Dendritic cell treated with granulocyte-macrophage colony-stimulating factor and Interleukin-4, amounts not matched to agents 40 ng/mL and 50 ng/mL, for 4 days (primary cell): Measurements from ENCODE around the gene OR6K3.
"Not testable (repeated sequence)": the region's sequence is repeated elsewhere in the genome, so short reads cannot be mapped to it uniquely, and the experiment has no call there.

ENCODE experiments used
- H3K27ac Mint-ChIP-seq: one replicate; pipeline ENCODE4 v1.8.0; 2022; ENCODE audit warnings: mild to moderate bottlenecking, mixed read lengths
- H3K27me3 Mint-ChIP-seq: one replicate; pipeline ENCODE4 v1.8.0; 2022; ENCODE audit warnings: mild to moderate bottlenecking, mixed read lengths
- H3K36me3 Mint-ChIP-seq: one replicate; pipeline ENCODE4 v1.8.0; 2022; ENCODE audit warnings: low read depth, mixed read lengths
- H3K4me1 Mint-ChIP-seq: one replicate; pipeline ENCODE4 v1.8.0; 2022; ENCODE audit warnings: low read depth, mixed read lengths
- H3K4me3 Mint-ChIP-seq: one replicate; pipeline ENCODE4 v1.8.0; 2022; ENCODE audit warnings: mild to moderate bottlenecking, moderate library complexity, mixed read lengths
- H3K9me3 Mint-ChIP-seq: one replicate; pipeline ENCODE4 v1.8.0; 2022; ENCODE audit warnings: mixed read lengths
- intact Hi-C: fragments of 100-400 bp; cut with micrococcal nuclease; formaldehyde crosslinking; loops from one replicate; pipeline ENCODE4 v1.15.0; 2022

Gene OR6K3

DNA sequence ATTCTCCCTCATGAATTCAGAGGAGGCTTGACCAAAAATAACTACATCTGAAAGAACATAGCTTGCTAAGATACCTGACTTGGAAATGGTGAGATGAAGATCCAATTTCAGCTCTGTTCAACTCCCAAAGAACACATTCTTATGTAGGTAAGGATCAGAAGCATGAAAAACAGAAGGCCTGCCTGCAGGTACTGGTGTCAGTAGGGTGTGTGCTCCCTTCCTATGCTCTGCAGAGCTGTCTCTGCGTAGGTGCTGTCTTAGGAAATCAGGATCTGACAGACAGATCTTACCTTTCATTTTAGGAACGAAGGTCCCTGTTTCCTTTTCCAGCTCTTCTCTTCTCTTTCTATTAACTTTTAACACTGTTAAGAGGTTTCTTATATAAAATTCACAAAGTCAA is 14.4 kb downstream of the OR6K3 start:
- intact Hi-C loops, result no loop called here
- Mint-ChIP-seq H3K4me1 (no peaks in the 10 kb centered on the region), H3K27me3 (no peaks in the 10 kb centered on the region), H3K36me3 (no peaks in the 10 kb centered on the region), H3K9me3 (no peaks in the 10 kb centered on the region), H3K27ac (no peak overlapping the region), H3K4me3 (no peak overlapping the region)

DNA sequence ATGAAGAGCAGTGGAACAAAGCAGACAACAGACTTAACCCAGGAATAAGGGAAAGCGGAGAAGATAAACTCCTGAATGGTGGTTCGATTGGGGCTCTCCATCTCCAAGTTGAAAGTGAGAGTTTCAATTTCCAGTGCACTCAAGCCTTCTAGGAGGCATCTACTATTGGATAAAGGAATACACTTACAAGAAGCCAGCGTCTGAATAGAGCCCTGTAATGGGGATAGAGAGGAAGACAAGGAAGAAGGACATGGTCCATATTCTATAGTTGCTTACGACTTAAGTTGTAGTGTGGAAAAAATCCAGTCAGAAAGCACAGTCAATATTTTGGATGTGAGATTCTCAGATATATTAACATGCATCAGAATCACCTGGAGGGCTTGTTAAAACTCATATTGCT is 20.0 kb downstream of the OR6K3 start, which contains the start of gene OR6K2:
Gene OR6K2, minus strand, starts transcription at position 101 of the 400 bp plus-strand sequence. Its CDS starts 0 bp downstream, at position 101.
- intact Hi-C loops, result no loop called here
- no peaks in the 10 kb centered on the region for H3K9me3 Mint-ChIP-seq

DNA sequence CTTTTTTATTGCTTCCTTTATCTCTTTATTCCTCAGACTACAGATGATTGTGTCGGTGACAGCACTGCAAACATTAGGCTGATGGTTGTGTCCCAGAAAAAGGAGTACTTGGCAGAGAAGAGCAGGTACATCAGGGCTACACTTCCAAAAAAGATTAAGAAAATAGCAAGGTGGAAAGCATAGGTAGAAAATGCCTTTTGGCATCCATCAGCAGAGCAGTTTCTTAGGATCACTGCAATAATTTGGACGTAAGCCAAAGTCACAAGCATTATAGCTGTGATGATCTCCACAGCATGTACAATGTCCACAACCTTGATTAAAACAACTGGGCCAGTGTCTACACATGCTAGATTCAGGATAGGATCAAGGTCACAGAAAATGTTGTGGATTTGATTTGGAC is 25.9 kb downstream of the OR6K3 start:
- intact Hi-C loops, result no loop called here
- Mint-ChIP-seq H3K9me3 (no peaks in the 10 kb centered on the region), H3K4me3 (no peak overlapping the region), H3K27me3 (no peaks in the 10 kb centered on the region), H3K36me3 (no peaks in the 10 kb centered on the region), H3K4me1 (no peaks in the 10 kb centered on the region), H3K27ac (no peak overlapping the region)

More for the DNA sequence above, 20.0 kb downstream of the OR6K3 start, which contains the start of gene OR6K2:
- Mint-ChIP-seq H3K27ac (no peak within 1 kb of the TSS), H3K27me3 (peaks cover 1% of the 10 kb centered on the region), H3K4me1 (no peaks in the 10 kb centered on the region), H3K36me3 (no peaks in the 10 kb centered on the region), H3K4me3 (no peak within 1 kb of the TSS)

DNA sequence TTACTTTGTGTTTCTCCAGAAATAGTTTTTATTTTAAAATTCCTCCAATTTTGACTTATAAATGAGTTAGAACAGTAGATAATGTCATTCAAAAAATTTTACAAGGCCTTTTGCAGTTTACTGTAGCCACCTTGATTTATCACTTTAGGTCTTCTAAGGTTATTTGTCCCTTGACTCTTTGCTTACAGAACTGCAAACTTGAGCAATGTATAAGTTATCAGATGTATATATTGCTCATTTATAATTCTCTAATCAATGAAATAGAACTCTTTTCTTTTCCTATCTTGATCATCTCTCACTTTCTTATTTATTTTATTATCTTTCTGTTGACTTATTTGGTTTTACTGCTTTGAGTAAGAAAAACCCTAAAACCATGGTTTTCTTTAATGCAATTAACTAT is 28.2 kb downstream of the OR6K3 start:
- H3K27ac Mint-ChIP-seq, result no peak overlapping the region
- H3K27me3 Mint-ChIP-seq, result no peaks in the 10 kb centered on the region
- intact Hi-C loops, result no loop called here
- H3K36me3 Mint-ChIP-seq, result no peaks in the 10 kb centered on the region
- no peak overlapping the region for H3K4me3 Mint-ChIP-seq
- no peaks in the 10 kb centered on the region for H3K4me1 Mint-ChIP-seq
- no peaks in the 10 kb centered on the region for H3K9me3 Mint-ChIP-seq

DNA sequence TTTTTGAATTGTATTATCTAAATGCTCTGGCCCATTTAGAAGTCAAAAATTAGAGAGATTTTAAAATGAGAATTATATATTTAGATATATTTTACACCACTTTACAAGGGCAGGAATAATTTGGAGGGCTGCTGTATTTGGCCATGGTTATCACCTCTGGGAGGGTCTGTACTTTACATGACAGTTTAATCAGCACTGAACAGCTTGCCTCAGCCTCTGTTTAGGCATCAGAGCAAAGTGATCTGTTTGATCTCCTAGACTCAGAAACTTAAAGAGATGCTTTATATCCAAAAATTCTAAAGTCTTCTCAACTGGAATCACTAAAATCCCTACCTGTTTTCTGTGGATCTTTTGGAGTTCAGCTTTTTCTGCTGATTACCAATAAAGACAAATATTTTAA is 28.6 kb downstream of the OR6K3 start:
- Mint-ChIP-seq H3K36me3 (no peaks in the 10 kb centered on the region), H3K27me3 (no peaks in the 10 kb centered on the region), H3K4me1 (no peaks in the 10 kb centered on the region), H3K27ac (no peak overlapping the region), H3K9me3 (no peaks in the 10 kb centered on the region), H3K4me3 (no peak overlapping the region)
- intact Hi-C loops, result no loop called here

DNA sequence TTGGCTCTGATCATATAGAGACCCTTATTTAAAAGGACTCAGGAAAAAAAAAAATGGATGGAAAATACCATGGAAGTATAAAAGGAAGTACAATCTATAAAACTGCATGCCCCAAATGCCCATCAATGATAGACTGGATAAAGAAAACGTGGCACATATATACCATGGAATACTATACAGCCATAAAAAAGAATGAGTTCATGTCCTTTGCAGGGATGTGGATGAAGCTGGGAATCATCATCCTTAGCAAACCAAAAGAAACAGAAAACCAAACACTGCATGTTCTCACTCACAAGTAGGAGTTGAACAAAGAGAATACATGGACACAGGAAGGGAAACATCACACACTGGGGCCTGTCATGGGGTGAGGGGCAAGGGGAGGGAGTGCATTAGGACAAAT is 29.4 kb downstream of the OR6K3 start:
- H3K27ac Mint-ChIP-seq, H3K4me3 Mint-ChIP-seq, intact Hi-C loops, H3K9me3 Mint-ChIP-seq, H3K27me3 Mint-ChIP-seq, H3K4me1 Mint-ChIP-seq, H3K36me3 Mint-ChIP-seq: not testable (repeated sequence)

DNA sequence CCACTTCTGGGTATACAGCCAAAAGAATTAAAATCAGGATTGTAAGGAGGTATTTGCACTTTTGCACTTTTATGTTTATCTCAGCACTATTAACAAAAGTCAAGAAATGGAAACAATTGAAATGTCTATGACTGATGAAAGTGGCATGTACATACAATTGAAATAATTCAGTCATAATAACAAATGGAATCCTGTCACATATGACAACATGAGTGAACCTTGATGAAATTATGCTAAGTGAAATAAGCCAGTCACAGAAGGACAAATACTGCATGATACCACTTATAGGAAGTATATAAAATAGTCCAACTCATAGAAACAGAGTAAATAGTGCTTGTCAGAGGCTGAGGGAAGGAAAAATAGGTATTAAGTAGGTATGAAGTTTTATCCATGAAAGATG is 30.6 kb downstream of the OR6K3 start:
- Mint-ChIP-seq H3K36me3 (no peaks in the 10 kb centered on the region), H3K27me3 (peaks cover 3% of the 10 kb centered on the region), H3K9me3 (no peaks in the 10 kb centered on the region), H3K27ac (no peak overlapping the region), H3K4me1 (no peaks in the 10 kb centered on the region), H3K4me3 (no peak overlapping the region)
- intact Hi-C loops, result no loop called here

DNA sequence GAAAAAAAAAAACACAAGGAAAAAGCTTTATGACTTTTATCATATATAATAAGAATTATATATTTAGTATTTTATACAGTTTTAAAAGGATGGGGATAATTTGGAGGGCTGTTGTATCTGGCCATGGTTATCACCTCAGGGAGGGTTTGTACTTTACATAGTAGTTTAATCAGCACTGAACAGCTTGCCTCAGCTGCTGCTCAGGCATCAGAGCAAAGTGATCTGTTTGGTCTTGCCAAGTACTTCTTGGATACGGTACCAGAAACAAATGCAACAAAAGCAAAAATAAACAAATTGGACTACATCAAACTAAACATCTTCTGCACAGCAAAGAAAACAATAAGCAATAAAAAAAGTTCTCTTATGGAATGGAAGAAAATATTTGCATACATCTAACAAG is 31.4 kb downstream of the OR6K3 start:
- peaks cover 3% of the 10 kb centered on the region for H3K27me3 Mint-ChIP-seq
- no peak overlapping the region for H3K27ac Mint-ChIP-seq
- H3K9me3 Mint-ChIP-seq, result no peaks in the 10 kb centered on the region
- intact Hi-C loops, result no loop called here
- no peaks in the 10 kb centered on the region for H3K36me3 Mint-ChIP-seq
- no peak overlapping the region for H3K4me3 Mint-ChIP-seq
- H3K4me1 Mint-ChIP-seq, result no peaks in the 10 kb centered on the region

DNA sequence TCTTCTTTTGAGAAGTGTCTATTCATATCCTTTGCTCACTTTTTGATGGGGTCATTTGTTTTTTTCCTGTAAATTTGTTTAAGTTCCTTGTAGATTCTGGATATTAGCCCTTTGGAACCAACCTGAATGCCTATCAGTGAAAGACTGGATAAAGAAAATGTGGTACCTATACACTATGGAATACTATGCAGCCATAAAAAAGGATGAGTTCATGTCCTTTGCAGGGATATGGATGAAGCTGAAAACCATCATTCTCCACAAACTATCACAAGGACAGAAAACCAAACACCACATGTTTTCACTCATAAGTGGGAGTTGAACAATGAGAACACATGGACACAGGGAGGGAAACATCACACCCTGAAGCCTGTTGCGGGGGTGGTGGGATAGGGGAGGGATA is 32.2 kb downstream of the OR6K3 start:
- H3K27me3 Mint-ChIP-seq, intact Hi-C loops, H3K27ac Mint-ChIP-seq: not testable (repeated sequence)

DNA sequence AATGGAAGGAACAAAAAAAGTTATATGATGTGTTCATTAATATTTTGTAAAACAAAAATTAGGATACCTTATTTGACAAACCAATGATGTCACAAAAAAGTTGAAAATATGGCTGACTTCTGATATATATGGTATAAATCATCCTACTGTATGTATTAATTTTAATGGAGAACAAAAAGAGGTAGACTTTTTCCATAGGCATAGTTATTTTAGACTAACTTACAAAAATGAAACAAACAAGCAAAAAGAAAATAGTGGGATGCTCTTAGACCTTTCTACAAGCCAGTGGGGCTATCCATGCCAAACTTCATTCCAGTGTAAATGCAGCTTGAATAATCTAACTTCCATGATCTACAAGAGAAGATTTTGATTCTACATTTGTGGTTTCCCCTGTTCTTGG is 33.5 kb downstream of the OR6K3 start:
- no peaks in the 10 kb centered on the region for H3K36me3 Mint-ChIP-seq
- H3K4me3 Mint-ChIP-seq, result no peak overlapping the region
- no peak overlapping the region for H3K27ac Mint-ChIP-seq
- no peaks in the 10 kb centered on the region for H3K4me1 Mint-ChIP-seq
- H3K9me3 Mint-ChIP-seq, result no peaks in the 10 kb centered on the region
- intact Hi-C loops, result no loop called here
- peaks cover 3% of the 10 kb centered on the region for H3K27me3 Mint-ChIP-seq

More for the DNA sequence above, 32.2 kb downstream of the OR6K3 start:
- H3K4me1 Mint-ChIP-seq, H3K9me3 Mint-ChIP-seq, H3K36me3 Mint-ChIP-seq, H3K4me3 Mint-ChIP-seq: not testable (repeated sequence)

DNA sequence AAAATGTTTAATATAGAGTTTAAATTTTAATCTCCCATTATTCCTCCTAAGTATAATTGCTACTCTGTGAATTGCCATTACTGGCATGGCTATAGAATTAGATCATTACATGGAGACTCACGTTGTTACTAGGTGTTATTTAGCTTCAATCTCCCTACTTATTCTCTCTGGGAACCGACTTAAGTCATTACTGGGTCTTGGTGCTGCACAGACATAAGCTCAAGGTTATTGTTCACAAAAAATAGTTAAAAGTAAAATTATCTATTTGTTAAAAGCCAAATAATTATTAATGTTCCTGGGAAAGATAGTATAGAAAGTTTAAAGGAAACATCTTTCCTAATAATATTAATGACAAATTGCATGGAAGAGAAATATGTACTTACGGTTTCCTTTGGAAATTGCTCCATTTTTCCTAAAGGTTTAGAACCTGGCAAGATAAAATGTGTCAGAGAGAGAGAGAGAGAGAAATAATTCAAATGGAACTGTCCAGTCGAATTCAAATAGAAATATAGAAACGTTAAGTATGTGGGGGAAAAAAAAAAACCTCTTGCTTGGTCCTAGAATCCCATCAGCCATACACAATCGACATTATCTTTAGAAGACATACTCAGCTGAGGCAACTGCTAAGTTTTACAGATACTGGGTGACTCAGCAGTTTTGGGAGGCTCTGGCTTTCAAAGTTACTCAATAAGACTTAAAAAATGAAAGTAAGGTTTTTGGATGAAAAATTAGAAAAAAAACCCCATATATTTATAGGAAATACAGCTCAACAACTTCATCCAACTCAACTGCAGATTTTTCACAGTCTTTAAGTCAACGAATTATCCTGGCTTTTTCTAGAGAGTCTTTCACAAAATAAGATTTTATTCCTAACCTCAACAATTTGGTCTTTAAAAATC is 34.2 kb downstream of the OR6K3 start, which contains the start of gene SPTA1:
Gene SPTA1, minus strand, starts transcription at position 605 of the 899 bp plus-strand sequence. Its CDS starts 198 bp downstream, at position 407.
- Mint-ChIP-seq H3K36me3 (no peaks in the 10 kb centered on the region), H3K27me3 (peaks cover 3% of the 10 kb centered on the region), H3K27ac (no peak within 1 kb of the TSS), H3K9me3 (no peaks in the 10 kb centered on the region), H3K4me1 (peaks cover 6% of the 10 kb centered on the region), H3K4me3 (no peak within 1 kb of the TSS)
- intact Hi-C loops, result no loop called here

DNA sequence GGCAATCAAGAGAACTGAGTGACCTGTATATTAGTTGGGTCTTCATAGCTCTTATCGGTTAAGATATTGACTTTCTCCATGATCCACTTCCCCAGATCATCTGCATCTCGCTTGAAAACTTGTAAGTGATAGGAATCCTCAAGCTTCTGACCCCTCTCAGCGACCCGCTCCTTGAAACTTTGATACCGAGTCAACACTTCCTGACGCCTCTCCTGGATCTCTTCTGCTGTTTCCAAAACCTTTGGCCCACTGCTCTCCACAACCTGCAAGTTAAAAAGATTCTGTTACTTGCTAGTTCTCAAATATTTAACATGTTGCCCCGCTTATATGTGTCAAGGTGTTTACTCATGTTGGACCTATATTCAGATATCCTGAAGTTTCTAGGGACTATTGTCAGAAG is 35.4 kb downstream of the OR6K3 start:
- Mint-ChIP-seq H3K4me3 (no peak overlapping the region), H3K9me3 (no peaks in the 10 kb centered on the region), H3K27ac (no peak overlapping the region), H3K36me3 (no peaks in the 10 kb centered on the region), H3K4me1 (peaks cover 9% of the 10 kb centered on the region), H3K27me3 (peaks cover 6% of the 10 kb centered on the region)
- intact Hi-C loops, result no loop called here

DNA sequence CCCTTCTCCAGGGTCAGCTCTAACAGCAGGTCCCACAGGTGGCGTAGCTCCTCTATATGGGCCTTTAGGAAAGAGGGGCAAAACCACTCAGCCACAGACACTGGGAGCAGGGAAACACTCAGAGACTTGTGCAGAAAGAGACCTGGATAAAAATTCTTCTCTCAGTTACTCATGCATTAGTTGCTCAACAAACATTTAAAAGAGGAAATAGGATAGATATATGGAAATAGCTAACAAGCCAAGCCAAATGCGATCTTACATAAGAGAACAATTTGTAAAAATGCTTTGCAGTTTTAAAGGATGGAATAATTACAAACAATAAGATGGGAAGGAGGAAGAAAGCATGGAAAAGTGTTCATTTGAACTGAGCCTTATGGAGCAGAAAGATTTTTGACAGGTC is 38.9 kb downstream of the OR6K3 start:
- Mint-ChIP-seq H3K4me3 (no peak overlapping the region), H3K4me1 (peaks cover 9% of the 10 kb centered on the region), H3K9me3 (no peaks in the 10 kb centered on the region), H3K27me3 (peaks cover 24% of the 10 kb centered on the region), H3K36me3 (no peaks in the 10 kb centered on the region), H3K27ac (no peak overlapping the region)
- intact Hi-C loops, result no loop called here

DNA sequence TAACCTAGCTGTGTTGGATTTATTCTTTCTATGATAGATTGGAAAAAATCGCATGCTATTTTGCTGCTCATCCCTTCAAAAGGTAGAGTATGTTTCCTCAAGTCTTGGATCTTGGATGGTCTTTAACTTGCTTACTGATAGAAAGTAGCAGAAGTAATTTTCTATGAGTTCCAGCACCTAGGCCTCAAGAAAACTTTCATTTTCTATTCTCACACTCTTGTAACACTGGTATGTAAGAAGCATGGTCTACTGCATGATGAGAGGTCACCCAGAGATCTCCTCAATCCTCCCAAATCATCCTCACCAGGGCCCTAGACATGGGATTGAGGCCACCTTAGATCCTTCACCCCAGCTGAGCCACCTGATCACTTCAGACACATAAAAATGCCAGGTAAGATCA is 41.2 kb downstream of the OR6K3 start:
- Mint-ChIP-seq H3K9me3 (no peaks in the 10 kb centered on the region), H3K4me3 (no peak overlapping the region), H3K36me3 (no peaks in the 10 kb centered on the region), H3K27ac (no peak overlapping the region), H3K27me3 (peaks cover 28% of the 10 kb centered on the region), H3K4me1 (peaks cover 13% of the 10 kb centered on the region)
- intact Hi-C loops, result no loop called here
